GM12891 (cell line): ENCODE measurements around the gene C3.

Experiments used
- POLR2A ChIP-seq: IDR thresholded peaks from 2 replicates; pipeline ENCODE4 v1.6.1; 2011; ENCODE audit warnings: low read depth, low read length, control low read depth
- POLR2AphosphoS5 ChIP-seq: IDR thresholded peaks from 2 replicates; pipeline ENCODE4 v1.6.1; 2011; ENCODE audit warnings: low read depth, low read length, control low read depth

DNA sequence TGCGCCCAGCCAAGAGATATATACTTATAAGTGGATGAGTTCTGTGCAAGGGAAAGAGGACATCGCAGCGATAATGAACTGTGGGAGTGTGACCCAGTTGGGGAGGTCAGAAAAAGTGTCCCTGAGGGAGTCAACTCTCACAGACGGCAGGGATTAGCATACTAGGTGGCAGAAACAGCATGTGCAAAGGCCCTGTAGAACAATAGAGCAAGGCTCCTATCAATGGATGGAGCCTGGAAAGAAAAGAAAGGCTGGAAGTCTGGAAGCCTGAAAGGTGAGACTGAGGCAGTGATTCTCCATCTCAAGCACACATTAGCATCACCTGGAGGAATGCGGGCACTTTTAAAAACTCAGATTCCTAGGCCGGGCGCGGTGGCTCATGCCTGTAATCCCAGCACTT, 29.1 kb downstream of the C3 start:
- TF ChIP-seq POLR2AphosphoS5 = no peak
- TF ChIP-seq POLR2A = no peak
